Measurements from ENCODE around the gene CREB5. TPM values are rescaled to one million over a fixed set of nuclear protein-coding genes. Genes with fewer than 3 reads are reported as not detected.

Gene CREB5
- polyA plus RNA-seq, 1 donor from 2014 or later, result 3.7 TPM

GRCh38 chr7:28606421-28606820 is 194.1 kb downstream of the CREB5 start:
- no peak overlapping the region for H3K4me3 ChIP-seq (ENCODE audit: low read length)
- no peak overlapping the region for H3K4me2 ChIP-seq (ENCODE audit: low read length)
- peaks cover 7% of the 10 kb centered on the region for H3K9me3 ChIP-seq (ENCODE audit: low read length)
- H3K27ac ChIP-seq (ENCODE audit: low read length), result no peak overlapping the region
- H3K36me3 ChIP-seq (ENCODE audit: insufficient read depth, low read length), result no peaks in the 10 kb centered on the region
- no peaks in the 10 kb centered on the region for H3K27me3 ChIP-seq (ENCODE audit: insufficient read depth, low read depth, low read length)
- H2AFZ ChIP-seq (ENCODE audit: low read depth, low read length), result no peak overlapping the region
- H3K9ac ChIP-seq (ENCODE audit: low read length), result no peak overlapping the region
- no peaks in the 10 kb centered on the region for H3K9me2 ChIP-seq (ENCODE audit: insufficient read depth, low read length)
- no peaks in the 10 kb centered on the region for H3K79me2 ChIP-seq (replicated peaks; ENCODE audit: insufficient read depth, low read length)
- no peak for TF ChIP-seq TAF1 (IDR thresholded peaks at IDR 0.05; ENCODE audit: low read depth)
- no peak for TF ChIP-seq SMC3 (conservative IDR thresholded peaks at IDR 0.05; ENCODE audit: poor library complexity)
- H4K20me1 ChIP-seq (ENCODE audit: insufficient read depth), result no peaks in the 10 kb centered on the region
- H3F3A ChIP-seq (ENCODE audit: insufficient read depth, low read length, poor library complexity, severe bottlenecking), result no peaks in the 10 kb centered on the region

- Histone ChIP-seq H4K20me1 (ENCODE audit: insufficient read depth) (no peaks in the 10 kb centered on the region), H3K9ac (ENCODE audit: low read length) (no peak overlapping the region), H3K4me3 (ENCODE audit: low read length) (no peak overlapping the region), H3K9me2 (ENCODE audit: insufficient read depth, low read length) (no peaks in the 10 kb centered on the region), H2AFZ (ENCODE audit: low read depth, low read length) (no peak overlapping the region), H3K27me3 (ENCODE audit: insufficient read depth, low read depth, low read length) (no peaks in the 10 kb centered on the region), H3K36me3 (ENCODE audit: insufficient read depth, low read length) (no peaks in the 10 kb centered on the region), H3K27ac (ENCODE audit: low read length) (no peak overlapping the region), H3K79me2 (replicated peaks; ENCODE audit: insufficient read depth, low read length) (no peaks in the 10 kb centered on the region), H3F3A (ENCODE audit: insufficient read depth, low read length, poor library complexity, severe bottlenecking) (no peaks in the 10 kb centered on the region), H3K4me2 (ENCODE audit: low read length) (no peak overlapping the region), H3K9me3 (ENCODE audit: low read length) (peaks cover 1% of the 10 kb centered on the region)
- TF ChIP-seq, protein P1, sequence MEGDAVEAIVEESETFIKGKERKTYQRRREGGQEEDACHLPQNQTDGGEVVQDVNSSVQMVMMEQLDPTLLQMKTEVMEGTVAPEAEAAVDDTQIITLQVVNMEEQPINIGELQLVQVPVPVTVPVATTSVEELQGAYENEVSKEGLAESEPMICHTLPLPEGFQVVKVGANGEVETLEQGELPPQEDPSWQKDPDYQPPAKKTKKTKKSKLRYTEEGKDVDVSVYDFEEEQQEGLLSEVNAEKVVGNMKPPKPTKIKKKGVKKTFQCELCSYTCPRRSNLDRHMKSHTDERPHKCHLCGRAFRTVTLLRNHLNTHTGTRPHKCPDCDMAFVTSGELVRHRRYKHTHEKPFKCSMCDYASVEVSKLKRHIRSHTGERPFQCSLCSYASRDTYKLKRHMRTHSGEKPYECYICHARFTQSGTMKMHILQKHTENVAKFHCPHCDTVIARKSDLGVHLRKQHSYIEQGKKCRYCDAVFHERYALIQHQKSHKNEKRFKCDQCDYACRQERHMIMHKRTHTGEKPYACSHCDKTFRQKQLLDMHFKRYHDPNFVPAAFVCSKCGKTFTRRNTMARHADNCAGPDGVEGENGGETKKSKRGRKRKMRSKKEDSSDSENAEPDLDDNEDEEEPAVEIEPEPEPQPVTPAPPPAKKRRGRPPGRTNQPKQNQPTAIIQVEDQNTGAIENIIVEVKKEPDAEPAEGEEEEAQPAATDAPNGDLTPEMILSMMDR (IDR thresholded peaks at IDR 0.05; ENCODE audit: poor library complexity, severe bottlenecking), result no peak
- TF ChIP-seq POLR2AphosphoS5 (IDR thresholded peaks at IDR 0.05) (no peak), EZH2 (IDR thresholded peaks at IDR 0.05; ENCODE audit: borderline replicate concordance, insufficient read depth, low read length, poor library complexity, severe bottlenecking) (no peak), RAD21 (conservative IDR thresholded peaks at IDR 0.05) (no peak), SMC3 (conservative IDR thresholded peaks at IDR 0.05; ENCODE audit: poor library complexity) (no peak), REST (IDR thresholded peaks at IDR 0.05; ENCODE audit: borderline replicate concordance) (no peak), EP300 (conservative IDR thresholded peaks at IDR 0.05; ENCODE audit: poor library complexity, severe bottlenecking) (no peak), TAF1 (IDR thresholded peaks at IDR 0.05; ENCODE audit: low read depth) (no peak)
Measured at GRCh38 chr7:28607855-28608193, 195.5 kb downstream of the CREB5 start.

DNA sequence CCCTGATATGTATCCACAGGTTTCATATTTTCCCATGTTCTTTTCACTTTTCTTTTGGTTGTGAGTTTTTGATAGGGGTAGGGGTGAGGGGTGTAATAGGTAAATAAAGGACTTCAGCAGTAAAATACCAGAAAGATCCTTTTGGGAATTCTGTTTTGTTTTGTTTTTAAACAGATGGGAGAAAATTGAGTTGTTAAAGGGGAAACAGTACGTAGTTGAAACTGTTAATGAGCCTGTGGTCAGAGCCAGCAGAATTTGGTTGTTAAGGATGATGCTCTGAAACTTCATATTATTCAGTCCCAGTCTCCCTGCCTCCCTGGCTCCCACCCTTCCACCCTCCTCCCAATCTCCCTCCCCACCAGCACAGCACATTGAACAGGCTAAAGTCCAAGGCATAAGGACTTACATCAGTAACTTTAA is 195.9 kb downstream of the CREB5 start:
- Histone ChIP-seq H3K4me3 (ENCODE audit: low read length) (no peak overlapping the region), H4K20me1 (ENCODE audit: insufficient read depth) (no peaks in the 10 kb centered on the region), H3K9ac (ENCODE audit: low read length) (no peak overlapping the region), H3K27ac (ENCODE audit: low read length) (no peak overlapping the region), H2AFZ (ENCODE audit: low read depth, low read length) (no peak overlapping the region), H3F3A (ENCODE audit: insufficient read depth, low read length, poor library complexity, severe bottlenecking) (no peaks in the 10 kb centered on the region), H3K79me2 (replicated peaks; ENCODE audit: insufficient read depth, low read length) (no peaks in the 10 kb centered on the region), H3K27me3 (ENCODE audit: insufficient read depth, low read depth, low read length) (no peaks in the 10 kb centered on the region), H3K4me2 (ENCODE audit: low read length) (no peak overlapping the region), H3K9me3 (ENCODE audit: low read length) (no peaks in the 10 kb centered on the region), H3K36me3 (ENCODE audit: insufficient read depth, low read length) (no peaks in the 10 kb centered on the region), H3K9me2 (ENCODE audit: insufficient read depth, low read length) (no peaks in the 10 kb centered on the region)
- no peak for TF ChIP-seq EP300 (conservative IDR thresholded peaks at IDR 0.05; ENCODE audit: poor library complexity, severe bottlenecking)
- TF ChIP-seq, protein P1 (IDR thresholded peaks at IDR 0.05; ENCODE audit: poor library complexity, severe bottlenecking), result no peak
- no peak for TF ChIP-seq MXI1 (conservative IDR thresholded peaks at IDR 0.05; ENCODE audit: poor library complexity, severe bottlenecking)
- no peak for TF ChIP-seq RAD21 (conservative IDR thresholded peaks at IDR 0.05)
- TF ChIP-seq REST (IDR thresholded peaks at IDR 0.05; ENCODE audit: borderline replicate concordance), result no peak
- no peak for TF ChIP-seq SMC3 (conservative IDR thresholded peaks at IDR 0.05; ENCODE audit: poor library complexity)
- no peak for TF ChIP-seq TAF1 (IDR thresholded peaks at IDR 0.05; ENCODE audit: low read depth)
- TF ChIP-seq EZH2 (IDR thresholded peaks at IDR 0.05; ENCODE audit: borderline replicate concordance, insufficient read depth, low read length, poor library complexity, severe bottlenecking), result no peak
- no peak for TF ChIP-seq POLR2AphosphoS5 (IDR thresholded peaks at IDR 0.05)
